Central memory CD4-positive, alpha-beta T cell (primary cell): ENCODE measurements around the gene RNGTT.
"Not testable (repeated sequence)": the region's sequence is repeated elsewhere in the genome, so short reads cannot be mapped to it uniquely, and the experiment has no call there.

Experiments
- DNase-seq: peaks from one replicate; pipeline ENCODE4 v3.0.0; 2022

Gene RNGTT

GRCh38 chr6:88970301-88970700, 6.9 kb upstream of the RNGTT start:
- DNase-seq = no peak

GRCh38 chr6:88969255-88969654, 5.8 kb upstream of the RNGTT start:
- not testable (repeated sequence) for DNase-seq

GRCh38 chr6:88967891-88968290, 4.5 kb upstream of the RNGTT start:
- DNase-seq = no peak

GRCh38 chr6:88965691-88966090, 2.3 kb upstream of the RNGTT start:
- DNase-seq = no peak

- DNase-seq = no peak
Observed at GRCh38 chr6:88964509-88964908, 1.1 kb upstream of the RNGTT start.

- no peak for DNase-seq
Observed at GRCh38 chr6:88958842-88959241, 4.6 kb downstream of the RNGTT start.

- no peak for DNase-seq
Observed at GRCh38 chr6:88953550-88954386, 9.7 kb downstream of the RNGTT start.

- DNase-seq = no peak
Observed at GRCh38 chr6:88952065-88952704, 11.2 kb downstream of the RNGTT start.

- no peak for DNase-seq
Observed at GRCh38 chr6:88945415-88946008, 17.9 kb downstream of the RNGTT start.

GRCh38 chr6:88933521-88933920, 29.9 kb downstream of the RNGTT start:
- DNase-seq = no peak

GRCh38 chr6:88932019-88932418, 31.4 kb downstream of the RNGTT start:
- DNase-seq = not testable (repeated sequence)

GRCh38 chr6:88922775-88923548, 40.5 kb downstream of the RNGTT start:
- DNase-seq = no peak

- DNase-seq = no peak
Observed at GRCh38 chr6:88921734-88922133, 41.7 kb downstream of the RNGTT start.

- DNase-seq = no peak
Observed at GRCh38 chr6:88920774-88921733, 42.4 kb downstream of the RNGTT start.

GRCh38 chr6:88920088-88920487, 43.3 kb downstream of the RNGTT start:
- DNase-seq = no peak

GRCh38 chr6:88919032-88919431, 44.4 kb downstream of the RNGTT start:
- no peak for DNase-seq

- no peak for DNase-seq
Observed at GRCh38 chr6:88916615-88917208, 46.7 kb downstream of the RNGTT start.

- no peak for DNase-seq
Observed at GRCh38 chr6:88914895-88915598, 48.4 kb downstream of the RNGTT start.

- no peak for DNase-seq
Observed at GRCh38 chr6:88914180-88914579, 49.2 kb downstream of the RNGTT start.

- DNase-seq = no peak
Observed at GRCh38 chr6:88913471-88913870, 49.9 kb downstream of the RNGTT start.
